SW 1271 (cell line): ENCODE measurements around the gene AKR1B1.

ENCODE experiments used
- DNase-seq, 2 experiments: peaks; one replicate each; lab custom pipeline; 2025; lab: John Stamatoyannopoulos, UW

The AKR1B1 gene

DNA sequence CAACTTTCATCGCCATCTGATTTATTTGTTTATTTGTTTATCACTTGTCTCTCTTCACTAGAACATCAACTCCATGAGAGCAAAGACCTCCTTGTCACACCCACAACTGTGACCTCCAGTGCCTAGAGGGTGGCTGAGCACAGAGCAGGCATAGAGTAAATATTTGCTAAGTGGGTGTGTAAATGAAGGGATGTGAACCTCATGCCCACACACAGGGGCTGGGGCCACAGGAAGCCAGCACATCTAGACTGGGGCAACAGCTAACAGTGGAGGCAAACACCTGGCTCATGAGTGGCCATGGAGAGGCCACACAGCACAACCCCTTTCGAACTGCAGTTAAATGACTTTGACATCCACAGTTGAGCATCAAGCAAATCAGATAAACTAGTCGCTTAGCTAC is 39.8 kb downstream of the AKR1B1 start:
- no peak for DNase-seq

DNA sequence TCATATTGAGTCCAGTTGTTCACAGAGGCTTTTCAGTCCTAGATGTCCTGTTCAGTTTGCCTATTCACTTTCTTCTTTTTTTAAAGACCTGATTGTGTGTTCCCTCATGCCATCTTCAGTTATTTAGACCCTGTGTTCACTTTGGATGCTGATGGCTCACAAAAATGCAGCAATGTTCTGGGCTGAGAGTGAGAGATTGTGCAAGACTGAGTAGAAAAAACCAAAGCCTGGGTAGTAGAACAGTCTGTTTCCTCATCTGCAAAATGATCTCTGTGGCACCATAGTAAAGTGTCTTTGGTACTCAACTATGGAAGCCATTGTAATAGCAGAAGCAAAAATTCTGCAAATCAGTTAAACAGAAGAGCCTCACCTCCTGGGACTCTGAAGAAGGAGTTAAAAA is 43.2 kb downstream of the AKR1B1 start:
- no peak for DNase-seq

DNA sequence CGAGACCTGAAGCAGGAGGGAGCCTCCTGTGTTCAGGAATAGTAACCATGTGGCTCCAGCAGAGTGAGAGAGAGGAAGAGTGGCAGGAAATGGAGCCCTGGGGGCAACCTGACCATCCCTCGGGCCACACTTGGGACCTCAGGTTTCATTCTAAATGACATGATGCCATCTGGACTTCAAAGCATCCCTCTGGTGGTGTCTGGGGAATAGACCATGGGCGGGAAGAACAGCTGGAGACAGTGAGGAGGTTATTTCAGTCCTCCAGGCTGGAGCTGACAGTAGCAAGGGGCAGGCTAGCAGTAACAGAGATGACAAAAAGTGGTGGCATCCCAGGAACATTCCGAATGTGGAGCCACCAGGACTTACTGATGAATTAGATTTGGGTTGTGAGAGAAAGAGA is 44.8 kb downstream of the AKR1B1 start:
- no peak for DNase-seq

DNA sequence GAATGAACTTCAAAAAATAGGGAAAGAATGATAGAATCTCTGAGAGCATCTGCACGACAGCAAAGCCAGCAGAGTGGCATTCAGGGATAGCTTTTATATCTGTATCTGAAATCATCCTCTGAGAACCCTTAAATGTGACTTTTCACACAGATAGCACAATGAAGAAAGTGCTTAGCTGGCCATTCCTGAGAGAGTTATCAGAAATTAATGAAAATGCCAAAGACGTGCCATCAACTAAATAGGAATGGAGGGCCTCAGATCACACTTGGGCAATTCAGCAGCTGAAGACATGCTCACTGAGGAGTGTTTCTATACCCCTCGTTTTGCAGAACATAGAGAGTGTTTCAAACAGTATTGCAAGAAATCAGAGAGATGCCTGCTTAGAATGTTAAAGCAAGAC is 51.6 kb downstream of the AKR1B1 start:
- no peak for DNase-seq

DNA sequence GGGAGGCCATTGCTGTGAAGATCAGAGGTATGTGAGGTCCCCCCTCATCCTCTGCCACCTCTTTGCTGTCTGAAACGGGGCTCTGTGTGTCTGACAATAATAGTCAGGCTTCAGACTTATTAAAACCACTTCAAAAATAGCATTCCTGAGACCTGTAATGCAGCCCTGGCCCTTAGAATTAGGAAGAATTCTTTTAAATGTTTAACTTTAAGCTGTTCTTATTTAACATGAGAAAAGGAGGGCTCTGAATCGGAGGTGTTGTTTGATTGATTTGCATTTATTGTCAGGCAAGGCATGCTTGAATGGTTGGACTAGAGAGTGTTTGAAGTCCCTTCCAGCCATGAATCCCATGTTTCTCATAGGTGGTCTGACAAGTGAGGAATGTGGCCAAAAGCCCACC is 52.5 kb downstream of the AKR1B1 start:
- no peak for DNase-seq

DNA sequence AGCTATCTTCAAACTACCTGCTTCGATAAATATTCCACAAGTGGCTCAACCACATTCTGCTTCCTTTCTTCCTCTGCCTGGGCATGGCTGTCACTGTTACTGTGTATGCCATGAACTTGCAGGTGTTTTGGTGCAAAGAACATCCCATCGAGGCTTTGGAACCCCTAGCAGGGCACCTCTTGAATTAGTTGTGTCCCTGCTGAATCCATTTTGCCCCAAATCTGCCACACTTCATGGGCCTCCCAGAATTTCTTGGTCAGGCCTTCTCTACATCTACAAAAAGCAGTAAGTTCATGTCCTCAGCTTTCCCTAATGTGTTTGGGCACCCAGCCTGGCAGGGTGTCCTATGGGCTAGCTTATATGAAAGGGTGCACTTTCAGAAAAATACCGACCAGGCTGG is 53.6 kb downstream of the AKR1B1 start:
- no peak for DNase-seq

DNA sequence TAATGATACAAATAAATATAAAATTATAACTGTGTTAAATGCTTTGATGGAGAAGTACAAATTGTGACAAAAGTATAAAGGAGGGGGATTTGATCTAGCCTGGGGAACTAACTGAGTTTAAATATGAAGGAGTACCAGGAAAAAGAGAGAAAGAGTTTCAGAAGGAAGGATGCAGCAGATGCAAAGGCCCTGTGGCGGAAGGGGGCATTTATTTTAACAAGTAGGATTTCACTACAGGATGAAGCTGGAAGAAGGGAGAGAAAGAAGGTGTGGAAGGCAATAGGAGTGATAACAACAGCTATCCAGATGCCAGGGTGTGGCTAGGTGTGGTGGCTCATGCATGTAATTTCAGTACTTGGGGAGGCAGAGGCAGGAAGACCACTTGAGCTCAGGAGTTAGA is 55.8 kb downstream of the AKR1B1 start:
- no peak for DNase-seq

DNA sequence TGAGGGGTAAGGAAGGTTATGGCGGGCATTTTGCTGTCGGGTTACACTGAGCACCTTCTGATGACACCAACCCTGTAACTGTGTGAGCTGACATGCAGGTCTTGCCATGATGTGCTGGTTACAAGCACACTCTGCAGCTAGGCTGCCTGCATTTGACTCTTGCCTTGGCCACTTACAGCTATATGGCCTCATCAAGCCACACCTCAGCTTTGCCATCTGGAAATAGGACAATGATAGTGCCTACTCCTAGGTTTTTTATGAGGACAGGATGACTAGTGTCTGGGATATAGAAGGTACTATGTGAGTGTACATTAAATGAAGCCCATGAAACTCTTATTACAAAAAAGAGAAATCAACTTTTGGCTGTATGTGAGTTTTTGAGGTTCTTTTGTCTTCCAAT is 58.0 kb downstream of the AKR1B1 start:
- DNase-seq: no peak

DNA sequence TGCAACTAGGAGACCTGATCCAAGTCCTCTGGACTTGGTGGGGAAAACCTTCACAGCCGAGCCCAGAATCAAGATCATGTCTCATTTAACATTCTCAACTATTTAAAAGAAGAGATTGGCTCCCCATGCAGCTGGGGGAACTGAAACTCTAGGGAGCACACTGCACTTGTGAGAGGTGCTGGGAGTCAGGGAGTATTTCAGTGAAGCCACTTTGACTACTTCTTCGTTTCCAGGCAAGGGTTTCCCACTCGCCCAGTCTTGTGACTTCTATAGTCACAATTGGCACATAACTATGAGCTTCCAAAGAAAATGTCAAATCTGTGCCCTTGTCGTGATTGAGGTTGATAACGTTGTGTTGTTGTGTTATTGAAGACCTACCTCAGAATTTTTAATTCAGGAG is 62.9 kb downstream of the AKR1B1 start:
- no peak for DNase-seq

DNA sequence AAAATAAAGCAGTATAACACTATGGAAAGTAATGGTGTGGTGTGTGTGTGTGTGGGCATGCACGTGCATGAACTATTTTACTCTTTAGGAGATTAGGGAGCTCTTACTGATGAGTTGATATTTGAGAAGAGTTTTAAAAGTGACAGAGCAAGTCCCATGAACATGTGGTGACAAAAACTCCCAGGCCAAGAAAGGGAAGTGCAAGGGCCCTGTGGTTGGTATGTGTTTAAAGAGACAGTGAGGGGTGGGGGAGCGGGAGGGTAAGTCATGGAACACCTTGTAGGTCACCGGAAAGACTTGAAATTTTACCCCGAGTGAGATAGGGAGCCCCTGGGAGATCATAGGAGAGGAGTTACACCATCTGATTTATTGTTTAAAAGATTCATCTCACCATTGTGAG is 63.3 kb downstream of the AKR1B1 start:
- DNase-seq: no peak

DNA sequence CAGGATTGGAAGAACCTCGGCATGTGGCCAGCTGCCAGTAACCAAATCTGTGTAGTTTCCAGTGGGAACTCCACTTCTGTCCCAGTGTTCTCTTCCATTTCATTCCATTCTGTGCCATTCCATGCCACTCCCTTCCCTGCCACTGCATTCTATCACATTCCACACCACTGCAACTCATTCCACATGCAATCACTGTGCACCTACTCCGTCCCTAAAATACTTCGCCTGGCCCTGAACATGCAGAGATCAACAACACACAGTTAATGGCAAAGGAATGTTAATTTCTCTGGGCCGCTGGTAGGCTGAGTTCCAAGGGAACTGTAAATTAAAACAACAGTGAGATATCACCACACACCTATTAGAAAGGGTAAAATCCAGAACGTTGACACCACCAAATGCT is 64.8 kb downstream of the AKR1B1 start:
- DNase-seq: no peak
